GM21423 (cell line): Measurements from ENCODE around the gene XDH.

Experiments
- ATAC-seq: cut with Tn5 transposase; IDR thresholded peaks from one replicate; pipeline ENCODE4 v1.9.1; 2021; ENCODE audit warnings: mild to moderate bottlenecking, moderate library complexity; ENCODE audit not compliant: unreplicated experiment

Gene XDH

GRCh38 chr2:31404302-31404701 is 10.2 kb downstream of the XDH start:
- ATAC-seq, result no peak

GRCh38 chr2:31402388-31402787 is 12.2 kb downstream of the XDH start:
- no peak for ATAC-seq

GRCh38 chr2:31401580-31401979 is 13.0 kb downstream of the XDH start:
- no peak for ATAC-seq

GRCh38 chr2:31398881-31399280 is 15.7 kb downstream of the XDH start:
- ATAC-seq, result no peak

- ATAC-seq, result no peak
These were observed 17.4 kb downstream of the XDH start for GRCh38 chr2:31397094-31397493.

GRCh38 chr2:31390324-31390723 is 24.2 kb downstream of the XDH start:
- no peak for ATAC-seq

- no peak for ATAC-seq
These were observed 25.8 kb downstream of the XDH start for GRCh38 chr2:31388736-31389135.

GRCh38 chr2:31387850-31388249 is 26.7 kb downstream of the XDH start:
- no peak for ATAC-seq

GRCh38 chr2:31386648-31387047 is 27.9 kb downstream of the XDH start:
- no peak for ATAC-seq

- no peak for ATAC-seq
These were observed 28.4 kb downstream of the XDH start for GRCh38 chr2:31386172-31386571.

GRCh38 chr2:31384771-31385276 is 29.7 kb downstream of the XDH start:
- ATAC-seq, result no peak

GRCh38 chr2:31384351-31384750 is 30.2 kb downstream of the XDH start:
- ATAC-seq, result no peak

GRCh38 chr2:31383471-31384153 is 30.9 kb downstream of the XDH start:
- no peak for ATAC-seq

- no peak for ATAC-seq
These were observed 32.0 kb downstream of the XDH start for GRCh38 chr2:31382452-31383120.

- ATAC-seq, result no peak
These were observed 32.9 kb downstream of the XDH start for GRCh38 chr2:31381601-31382000.

- ATAC-seq, result no peak
These were observed 34.3 kb downstream of the XDH start for GRCh38 chr2:31380243-31380642.

- no peak for ATAC-seq
These were observed 34.8 kb downstream of the XDH start for GRCh38 chr2:31379747-31380146.

- no peak for ATAC-seq
These were observed 35.6 kb downstream of the XDH start for GRCh38 chr2:31378791-31379501.

GRCh38 chr2:31378389-31378788 is 36.2 kb downstream of the XDH start:
- no peak for ATAC-seq

- no peak for ATAC-seq
These were observed 41.4 kb downstream of the XDH start for GRCh38 chr2:31373127-31373526.

GRCh38 chr2:31372097-31372496 is 42.4 kb downstream of the XDH start:
- ATAC-seq, result no peak

- ATAC-seq, result no peak
These were observed 42.9 kb downstream of the XDH start for GRCh38 chr2:31371691-31372090.
